SK-N-SH (cell line): ENCODE data around the gene ZBED1. TPM values are rescaled to one million over a fixed set of nuclear protein-coding genes. Genes with fewer than 3 reads are reported as not detected.

Source experiments
- CTCF ChIA-PET: fragments of 300-600, 350-600 bp; formaldehyde crosslinking; extraction: SDS; loops from one replicate; lab custom pipeline; 2021; lab: Yijun Ruan, JAX
- POLR2A ChIA-PET: fragments of 350-600 bp; sonication (Branson Sonifier 250); formaldehyde crosslinking; extraction: SDS; loops from one replicate; lab custom pipeline; 2020; ENCODE audit warnings: antibody characterized with exemption, inconsistent platforms; lab: Yijun Ruan, JAX
- DNase-seq: peaks from one replicate; pipeline ENCODE4 v3.0.0; 2012
- H2AFZ ChIP-seq: fragments of 200-600 bp; sonication (generic); 2 replicates; pipeline ENCODE4 v1.8.1; 2016; ENCODE audit warnings: antibody characterized with exemption, mild to moderate bottlenecking, low read depth
- H3F3A ChIP-seq: fragments of 200-600 bp; sonication (generic); replicated peaks from 2 replicates; pipeline ENCODE3; 2016; ENCODE audit warnings: antibody characterized with exemption, mild to moderate bottlenecking; ENCODE audit not compliant: insufficient read depth
- H3K27ac ChIP-seq, 2 experiments: fragments of 200-500 bp in 1 of 2; fragments of 200-600 bp in 1 of 2; sonication (Bioruptor generic) in 1 of 2; sonication (generic), shearing (Covaris generic) in 1 of 2; 2 replicates each; pipeline versions ENCODE4 v1.5.1 to v1.6.1; 2014 to 2016; ENCODE audit warnings: low read depth in 2 of 2, inconsistent platforms in 1 of 2, low read length in 1 of 2, mild to moderate bottlenecking in 1 of 2, mixed read lengths in 1 of 2
- H3K27me3 ChIP-seq: fragments of 200-600 bp; sonication (generic), shearing (Covaris generic); 2 replicates; pipeline ENCODE4 v1.6.1; 2016; ENCODE audit warnings: mixed run types; ENCODE audit not compliant: insufficient read depth
- H3K36me3 ChIP-seq, 2 experiments: fragments of 200-500 bp in 1 of 2; fragments of 200-600 bp in 1 of 2; sonication (Bioruptor generic) in 1 of 2; sonication (generic) in 1 of 2; replicated peaks in 1 of 2; 2 replicates each; pipeline versions ENCODE3 to v1.5.1; 2014 to 2016; ENCODE audit warnings: low read length in 1 of 2, mild to moderate bottlenecking in 1 of 2; ENCODE audit not compliant: insufficient read depth in 2 of 2, control insufficient read depth in 1 of 2
- H3K4me1 ChIP-seq, 2 experiments: fragments of 200-500 bp in 1 of 2; fragments of 200-600 bp in 1 of 2; sonication (Bioruptor generic) in 1 of 2; sonication (generic), shearing (Covaris generic) in 1 of 2; 2 replicates each; pipeline versions ENCODE4 v1.5.1 to v1.6.1; 2014 to 2016; ENCODE audit warnings: low read depth in 1 of 2, low read length in 1 of 2, mixed run types in 1 of 2; ENCODE audit not compliant: insufficient read depth in 2 of 2, control insufficient read depth in 1 of 2
- H3K4me2 ChIP-seq: fragments of 200-600 bp; sonication (generic), shearing (Covaris generic); 2 replicates; pipeline ENCODE4 v1.6.1; 2017; ENCODE audit warnings: mixed run types
- H3K4me3 ChIP-seq, 2 experiments: fragments of 200-500 bp in 1 of 2; fragments of 200-600 bp in 1 of 2; sonication (Bioruptor generic) in 1 of 2; sonication (generic), shearing (Covaris generic) in 1 of 2; 2 replicates each; pipeline versions ENCODE4 v1.5.1 to v1.8.1; 2014 to 2016; ENCODE audit warnings: low read depth in 2 of 2, inconsistent platforms in 1 of 2, low read length in 1 of 2, mild to moderate bottlenecking in 1 of 2, mixed read lengths in 1 of 2, moderate library complexity in 1 of 2
- H3K79me2 ChIP-seq: fragments of 200-600 bp; sonication (generic); 2 replicates; pipeline ENCODE4 v1.8.1; 2017; ENCODE audit warnings: mild to moderate bottlenecking; ENCODE audit not compliant: insufficient read depth
- H3K9ac ChIP-seq: fragments of 200-600 bp; sonication (generic); 2 replicates; pipeline ENCODE4 v1.6.1; 2017; ENCODE audit warnings: mixed run types
- H3K9me2 ChIP-seq: fragments of 200-600 bp; sonication (generic); 2 replicates; pipeline ENCODE4 v1.6.1; 2017; ENCODE audit warnings: mixed run types
- H3K9me3 ChIP-seq: fragments of 200-600 bp; sonication (generic); 2 replicates; pipeline ENCODE4 v1.6.1; 2017; ENCODE audit warnings: mixed run types, mild to moderate bottlenecking, moderate library complexity
- H4K20me1 ChIP-seq: fragments of 200-600 bp; sonication (generic); 2 replicates; pipeline ENCODE4 v1.6.1; 2017; ENCODE audit warnings: mild to moderate bottlenecking, mixed run types; ENCODE audit not compliant: insufficient read depth
- EZH2phosphoT487 ChIP-seq: fragments of 200-600 bp; sonication (generic); IDR thresholded peaks from 2 replicates; pipeline ENCODE4 v1.6.1; 2017; ENCODE audit warnings: low read depth, mixed run types, mild to moderate bottlenecking, antibody characterized with exemption, moderate library complexity, borderline replicate concordance
- FOSL2 ChIP-seq: IDR thresholded peaks from 2 replicates; pipeline ENCODE4 v1.4.0; 2012; ENCODE audit warnings: low read depth, mild to moderate bottlenecking, moderate library complexity, borderline replicate concordance
- FOXJ3 ChIP-seq: sonication (generic); formaldehyde crosslinking; IDR thresholded peaks from 2 replicates; pipeline ENCODE4 v1.5.1; 2020; ENCODE audit warnings: mild to moderate bottlenecking, missing genetic modification reagents
- FOXM1 ChIP-seq: IDR thresholded peaks from 2 replicates; pipeline ENCODE4 v1.4.0; 2012; ENCODE audit warnings: low read depth, mild to moderate bottlenecking
- MEF2A ChIP-seq: IDR thresholded peaks from 2 replicates; pipeline ENCODE4 v1.4.0; 2012; ENCODE audit warnings: low read depth, borderline replicate concordance
- MXI1 ChIP-seq: IDR thresholded peaks from 2 replicates; pipeline ENCODE4 v1.6.1; 2012; ENCODE audit warnings: mild to moderate bottlenecking, low read depth, low read length, improper control_type of control experiment
- NFIC ChIP-seq: IDR thresholded peaks from 2 replicates; pipeline ENCODE4 v1.4.0; 2012; ENCODE audit warnings: borderline replicate concordance
- NRF1 ChIP-seq: IDR thresholded peaks from 2 replicates; pipeline ENCODE4 v1.6.1; 2012; ENCODE audit warnings: low read depth, mild to moderate bottlenecking, low read length
- POLR2AphosphoS5 ChIP-seq: IDR thresholded peaks from 2 replicates; pipeline ENCODE4 v1.6.1; 2012; ENCODE audit warnings: low read depth, low read length
- RXRA ChIP-seq: IDR thresholded peaks from 2 replicates; pipeline ENCODE4 v1.4.0; 2012; ENCODE audit warnings: low read depth, mild to moderate bottlenecking, borderline replicate concordance
- SIN3A ChIP-seq: IDR thresholded peaks from 2 replicates; pipeline ENCODE4 v1.6.1; 2012; ENCODE audit warnings: low read depth, mild to moderate bottlenecking, low read length, moderate library complexity, borderline replicate concordance
- SMC3 ChIP-seq: IDR thresholded peaks from 2 replicates; pipeline ENCODE4 v1.6.1; 2012; ENCODE audit warnings: low read depth, low read length, improper control_type of control experiment
- TCF12 ChIP-seq: IDR thresholded peaks from 2 replicates; pipeline ENCODE4 v1.4.0; 2012
- TEAD4 ChIP-seq: IDR thresholded peaks from 2 replicates; pipeline ENCODE4 v1.4.0; 2012; ENCODE audit warnings: mild to moderate bottlenecking, borderline replicate concordance; ENCODE audit not compliant: insufficient read depth
- WGBS: methylation state at CpG from one replicate; pipeline ENCODE4 v1.1.6; 2017; ENCODE audit warnings: low lambda C conversion rate; 5-methylcytosine and 5-hydroxymethylcytosine counted together
- polyA plus RNA-seq, 3 experiments: library from polyadenylated mRNA; depleted of rRNA; stranded (reverse); fragments of >200 nt; gene quantifications; 2 replicates each; pipeline ENCODE4 v1.2.3, GENCODE V29; 2012
- TF ChIP-seq, protein P1 (sequence below): IDR thresholded peaks from 2 replicates; pipeline ENCODE4; 2012
- TF ChIP-seq, protein P2 (sequence below): IDR thresholded peaks from 2 replicates; pipeline ENCODE4 v1.6.1; 2012; ENCODE audit warnings: mild to moderate bottlenecking, low read depth, low read length, moderate library complexity

ZBED1 gene
- polyA plus RNA-seq, 1 of the 3 experiments (the other 2 are of a cell fraction): 16.7 TPM

DNA sequence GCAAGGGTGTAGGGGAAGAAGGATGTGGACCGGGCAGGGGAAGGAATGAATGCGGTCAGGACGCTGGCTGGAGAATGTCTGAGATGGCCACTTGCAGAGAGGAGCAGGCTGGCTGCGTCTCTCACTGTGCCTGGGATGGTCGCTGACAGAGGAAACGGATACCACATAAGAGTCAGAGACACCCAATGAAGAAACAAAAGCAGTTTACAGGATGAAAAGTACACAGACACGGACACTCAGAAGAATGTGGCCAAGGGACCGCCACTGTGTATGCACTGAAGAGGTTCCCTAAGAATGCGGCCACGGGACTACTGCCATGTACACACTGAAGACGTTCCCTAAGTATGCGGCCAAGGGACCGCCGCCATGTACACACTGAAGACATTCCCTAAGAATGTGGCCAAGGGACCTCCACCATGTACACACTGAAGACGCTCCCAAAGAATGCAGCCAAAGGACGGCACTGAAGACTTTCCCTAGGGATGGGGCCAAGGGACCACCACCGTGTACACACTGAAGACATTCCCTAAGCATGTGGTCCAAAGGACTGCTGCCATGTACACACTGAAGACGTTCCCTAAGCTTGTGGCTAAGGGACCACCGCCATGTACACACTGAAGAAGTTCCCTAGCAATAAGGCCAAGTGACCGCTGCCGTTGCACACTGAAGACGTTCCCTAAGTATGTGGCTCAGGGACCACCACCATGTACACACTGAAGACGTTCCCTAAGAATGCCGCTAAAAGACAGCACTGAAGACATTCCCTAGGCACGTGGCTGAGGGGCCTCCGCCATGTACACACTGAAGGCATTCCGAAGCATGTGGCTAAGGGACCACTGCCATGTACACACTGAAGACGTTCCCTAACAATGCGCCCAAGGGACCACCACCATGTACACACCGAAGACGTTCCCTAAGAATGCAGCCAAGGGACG is 32.2 kb downstream of the ZBED1 start (continued):
- no peak for TF ChIP-seq RXRA

DNA sequence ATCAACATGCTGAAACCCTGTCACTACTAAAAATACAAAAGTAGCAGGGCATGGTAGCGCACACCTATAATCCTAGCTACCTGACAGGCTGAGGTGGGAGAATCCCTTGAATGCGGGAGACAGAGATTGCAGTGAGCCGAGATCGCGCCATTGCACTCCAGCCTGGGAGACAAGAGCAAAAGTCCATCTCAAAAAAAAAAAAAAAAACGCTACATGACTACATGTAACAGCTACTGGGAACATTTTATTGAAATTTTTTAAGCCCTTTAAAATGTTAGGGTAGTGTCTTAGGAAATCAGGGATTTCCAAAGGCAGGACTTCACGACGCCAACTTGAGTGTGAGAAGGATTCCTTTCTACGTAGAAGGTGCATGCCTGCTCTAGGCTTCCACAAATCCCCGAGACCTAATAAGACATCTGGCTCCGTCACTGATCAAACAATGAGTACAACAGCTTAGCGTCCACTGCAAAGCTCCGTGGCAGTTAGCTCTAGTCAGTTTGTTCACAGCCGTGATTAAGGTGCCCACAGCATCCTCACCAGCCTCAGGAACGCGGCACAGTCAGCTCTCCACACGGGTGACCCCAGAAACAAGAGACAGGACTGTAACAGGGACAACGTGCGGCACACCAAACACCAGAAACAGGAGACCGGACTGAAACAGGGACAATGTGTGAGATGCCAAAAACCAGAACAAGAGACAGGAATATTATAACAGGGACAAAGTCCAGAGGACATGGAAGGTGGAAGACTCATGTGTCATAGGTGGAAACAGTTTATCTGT is 33.7 kb downstream of the ZBED1 start:
- no peaks in the 10 kb centered on the region for H3K9me2 ChIP-seq
- ChIA-PET CTCF (no interaction called here), POLR2A (no interaction called here)
- H4K20me1 ChIP-seq: peaks cover 11% of the 10 kb centered on the region; the same call in 1 of the 2 replicates
- H3K9me3 ChIP-seq: no peaks in the 10 kb centered on the region
- no peaks in the 10 kb centered on the region for H3F3A ChIP-seq
- 85% methylated on average over 20 of the region's 20 CpGs for WGBS
- H3K9ac ChIP-seq: no peak overlapping the region
- TF ChIP-seq POLR2AphosphoS5: no peak
- TF ChIP-seq MXI1: no peak
- no peak for TF ChIP-seq NFIC
- no peak for TF ChIP-seq NRF1
- no peak for TF ChIP-seq SMC3
- TF ChIP-seq, protein P1, sequence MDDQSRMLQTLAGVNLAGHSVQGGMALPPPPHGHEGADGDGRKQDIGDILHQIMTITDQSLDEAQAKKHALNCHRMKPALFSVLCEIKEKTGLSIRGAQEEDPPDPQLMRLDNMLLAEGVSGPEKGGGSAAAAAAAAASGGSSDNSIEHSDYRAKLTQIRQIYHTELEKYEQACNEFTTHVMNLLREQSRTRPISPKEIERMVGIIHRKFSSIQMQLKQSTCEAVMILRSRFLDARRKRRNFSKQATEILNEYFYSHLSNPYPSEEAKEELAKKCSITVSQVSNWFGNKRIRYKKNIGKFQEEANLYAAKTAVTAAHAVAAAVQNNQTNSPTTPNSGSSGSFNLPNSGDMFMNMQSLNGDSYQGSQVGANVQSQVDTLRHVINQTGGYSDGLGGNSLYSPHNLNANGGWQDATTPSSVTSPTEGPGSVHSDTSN: no peak
- no peak for TF ChIP-seq FOXJ3 (CRISPR knock-in tag)
- TF ChIP-seq EZH2phosphoT487: no peak
- TF ChIP-seq FOSL2: no peak
- no peak overlapping the region for H3K4me3 ChIP-seq
- H3K79me2 ChIP-seq: peaks cover 22% of the 10 kb centered on the region; the same call in 1 of the 2 replicates
- H3K27ac ChIP-seq: no peak overlapping the region
- no peak overlapping the region for H3K4me2 ChIP-seq
- H3K27me3 ChIP-seq: no peaks in the 10 kb centered on the region
- H3K4me1 ChIP-seq: no peaks in the 10 kb centered on the region
- no peaks in the 10 kb centered on the region for H3K36me3 ChIP-seq
- no peak overlapping the region for H2AFZ ChIP-seq
- DNase-seq: no peak

DNA sequence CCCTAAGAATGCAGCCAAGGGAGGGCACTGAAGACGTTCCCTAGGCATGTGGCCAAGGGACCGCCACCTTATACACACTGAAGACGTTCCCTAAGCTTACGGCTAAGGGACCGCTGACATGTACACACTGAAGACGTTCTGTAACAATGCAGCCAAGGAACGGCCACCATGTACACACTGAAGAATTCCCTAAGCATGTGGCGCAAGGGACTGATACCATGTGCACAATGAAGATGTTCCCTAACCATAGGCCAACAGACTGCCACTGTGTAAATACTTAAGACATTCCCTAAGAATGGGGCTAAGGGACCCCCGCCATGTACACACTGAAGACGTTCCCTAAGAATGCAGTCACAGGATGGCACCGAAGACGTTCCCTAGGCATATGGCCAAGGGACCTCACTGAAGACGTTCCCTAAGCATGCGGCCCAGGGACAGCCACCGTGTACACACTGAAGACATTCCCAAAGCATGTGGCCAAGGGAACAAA is 36.1 kb downstream of the ZBED1 start:
- H2AFZ ChIP-seq: no peak overlapping the region
- H3K27ac ChIP-seq: no peak overlapping the region
- no peak overlapping the region for H3K4me2 ChIP-seq
- WGBS: 81% methylated on average over 15 of the region's 15 CpGs
- H3K9ac ChIP-seq: no peak overlapping the region
- H3K4me1 ChIP-seq: no peaks in the 10 kb centered on the region
- H3K79me2 ChIP-seq: peaks cover 16% of the 10 kb centered on the region; the same call in 1 of the 2 replicates
- no peaks in the 10 kb centered on the region for H3K27me3 ChIP-seq
- H3F3A ChIP-seq: no peaks in the 10 kb centered on the region
- H3K36me3 ChIP-seq: no peaks in the 10 kb centered on the region
- no peaks in the 10 kb centered on the region for H3K9me3 ChIP-seq
- no peak for DNase-seq
- no peak overlapping the region for H3K4me3 ChIP-seq
- ChIA-PET CTCF (no interaction called here), POLR2A (no interaction called here)
- H3K9me2 ChIP-seq: no peaks in the 10 kb centered on the region
- peaks cover 11% of the 10 kb centered on the region; the same call in 1 of the 2 replicates for H4K20me1 ChIP-seq
- TF ChIP-seq MEF2A (no peak), FOXM1 (no peak), TEAD4 (no peak), SIN3A (no peak), NRF1 (no peak), TCF12 (no peak)
- TF ChIP-seq, protein P2, sequence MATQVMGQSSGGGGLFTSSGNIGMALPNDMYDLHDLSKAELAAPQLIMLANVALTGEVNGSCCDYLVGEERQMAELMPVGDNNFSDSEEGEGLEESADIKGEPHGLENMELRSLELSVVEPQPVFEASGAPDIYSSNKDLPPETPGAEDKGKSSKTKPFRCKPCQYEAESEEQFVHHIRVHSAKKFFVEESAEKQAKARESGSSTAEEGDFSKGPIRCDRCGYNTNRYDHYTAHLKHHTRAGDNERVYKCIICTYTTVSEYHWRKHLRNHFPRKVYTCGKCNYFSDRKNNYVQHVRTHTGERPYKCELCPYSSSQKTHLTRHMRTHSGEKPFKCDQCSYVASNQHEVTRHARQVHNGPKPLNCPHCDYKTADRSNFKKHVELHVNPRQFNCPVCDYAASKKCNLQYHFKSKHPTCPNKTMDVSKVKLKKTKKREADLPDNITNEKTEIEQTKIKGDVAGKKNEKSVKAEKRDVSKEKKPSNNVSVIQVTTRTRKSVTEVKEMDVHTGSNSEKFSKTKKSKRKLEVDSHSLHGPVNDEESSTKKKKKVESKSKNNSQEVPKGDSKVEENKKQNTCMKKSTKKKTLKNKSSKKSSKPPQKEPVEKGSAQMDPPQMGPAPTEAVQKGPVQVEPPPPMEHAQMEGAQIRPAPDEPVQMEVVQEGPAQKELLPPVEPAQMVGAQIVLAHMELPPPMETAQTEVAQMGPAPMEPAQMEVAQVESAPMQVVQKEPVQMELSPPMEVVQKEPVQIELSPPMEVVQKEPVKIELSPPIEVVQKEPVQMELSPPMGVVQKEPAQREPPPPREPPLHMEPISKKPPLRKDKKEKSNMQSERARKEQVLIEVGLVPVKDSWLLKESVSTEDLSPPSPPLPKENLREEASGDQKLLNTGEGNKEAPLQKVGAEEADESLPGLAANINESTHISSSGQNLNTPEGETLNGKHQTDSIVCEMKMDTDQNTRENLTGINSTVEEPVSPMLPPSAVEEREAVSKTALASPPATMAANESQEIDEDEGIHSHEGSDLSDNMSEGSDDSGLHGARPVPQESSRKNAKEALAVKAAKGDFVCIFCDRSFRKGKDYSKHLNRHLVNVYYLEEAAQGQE: no peak
